Fibroblast of upper back skin (primary cell): Measurements from ENCODE around the gene RPS15A.
"Not testable (repeated sequence)": the region's sequence is repeated elsewhere in the genome, so short reads cannot be mapped to it uniquely, and the experiment has no call there.

Experiments
- DNase-seq: peaks from one replicate; pipeline ENCODE4 v3.0.0-alpha.2; 2013

Gene RPS15A

DNA sequence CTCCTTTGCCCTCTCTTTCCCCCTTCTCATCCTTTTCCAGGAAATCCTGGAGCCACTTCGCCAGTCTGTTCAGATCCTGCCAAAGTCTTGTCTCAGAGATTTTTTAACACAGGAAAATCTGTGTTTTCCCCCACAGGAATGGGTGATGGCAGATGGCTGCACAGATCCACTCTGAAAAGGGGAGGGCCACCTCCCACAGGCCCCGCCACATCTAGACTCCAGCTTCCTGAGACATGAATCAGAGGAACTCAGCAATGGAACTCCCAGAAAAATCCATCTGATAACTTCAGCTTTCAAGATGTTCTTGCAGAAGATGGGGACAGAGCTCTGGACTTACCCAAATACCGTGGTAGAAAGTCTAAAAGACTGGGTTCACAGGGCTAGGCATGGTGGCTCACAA is 50.1 kb downstream of the RPS15A start:
- not testable (repeated sequence) for DNase-seq

DNA sequence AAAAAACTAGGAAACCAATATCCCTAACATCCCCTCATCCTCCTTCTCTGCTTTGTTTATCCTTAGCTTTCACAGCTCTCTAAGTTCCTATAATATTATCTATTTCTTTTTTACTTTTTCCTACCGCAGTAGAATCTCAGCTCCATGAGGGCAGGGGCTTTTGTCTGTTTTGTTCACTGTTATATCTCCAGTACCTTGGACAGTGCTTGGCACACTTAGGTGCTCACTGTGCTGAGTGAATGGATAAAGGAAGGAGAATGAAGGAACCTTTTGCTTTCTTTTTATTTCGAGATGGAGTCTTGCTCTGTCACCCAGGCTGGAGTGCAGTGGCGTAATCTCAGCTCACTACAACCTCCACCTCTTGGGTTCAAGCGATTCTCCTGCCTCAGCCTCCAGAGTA is 51.4 kb downstream of the RPS15A start:
- DNase-seq = not testable (repeated sequence)

DNA sequence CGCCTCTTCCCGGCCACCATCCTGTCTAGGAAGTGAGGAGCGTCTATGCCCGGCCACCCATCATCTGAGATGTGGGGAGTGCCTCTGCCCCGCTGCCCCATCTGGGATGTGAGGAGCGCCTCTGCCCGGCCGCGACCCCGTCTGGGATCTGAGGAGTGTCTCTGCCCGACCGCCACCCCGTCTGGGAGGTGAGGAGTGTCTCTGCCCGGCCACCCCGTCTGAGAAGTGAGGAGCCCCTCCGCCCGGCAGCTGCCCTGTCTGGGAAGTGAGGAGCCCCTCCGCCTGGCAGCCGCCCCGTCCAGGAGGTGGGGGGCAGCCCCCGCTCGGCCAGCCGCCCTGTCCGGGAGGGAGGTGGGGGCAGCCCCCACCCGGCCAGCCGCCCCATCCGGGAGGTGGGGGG is 55.9 kb downstream of the RPS15A start:
- DNase-seq = not testable (repeated sequence)
